Endodermal cell (in vitro differentiated cells): ENCODE measurements around the gene MAPT. TPM values are rescaled to one million over a fixed set of nuclear protein-coding genes. Genes with fewer than 3 reads are reported as not detected.

Source experiments
- DNase-seq: peaks from one replicate; pipeline ENCODE4 v3.0.0-alpha.2; 2017
- H3K27ac ChIP-seq: 2 replicates; pipeline ENCODE4 v1.5.1; 2013; ENCODE audit warnings: mild to moderate bottlenecking, low read depth, low read length, moderate library complexity
- H3K27me3 ChIP-seq: 2 replicates; pipeline ENCODE4 v1.6.1; 2013; ENCODE audit warnings: mild to moderate bottlenecking, low read length, moderate library complexity; ENCODE audit not compliant: insufficient read depth, control insufficient read depth, poor library complexity, severe bottlenecking
- H3K36me3 ChIP-seq: 2 replicates; pipeline ENCODE4 v1.7.0; 2013; ENCODE audit warnings: mild to moderate bottlenecking, low read length, moderate library complexity; ENCODE audit not compliant: control insufficient read depth, insufficient read depth
- H3K4me1 ChIP-seq: one replicate; pipeline ENCODE4 v1.7.0; 2013; ENCODE audit warnings: low read length; ENCODE audit not compliant: control insufficient read depth, insufficient read depth
- H3K4me3 ChIP-seq: 2 replicates; pipeline ENCODE4 v1.5.1; 2013; ENCODE audit warnings: mild to moderate bottlenecking, low read length, moderate library complexity
- H3K9ac ChIP-seq: 2 replicates; pipeline ENCODE4 v1.6.1; 2013; ENCODE audit warnings: mild to moderate bottlenecking, low read length, moderate library complexity; ENCODE audit not compliant: poor library complexity, severe bottlenecking; ENCODE audit errors: extremely low read depth
- H3K9me3 ChIP-seq: 2 replicates; pipeline ENCODE4 v1.6.1; 2013; ENCODE audit warnings: mild to moderate bottlenecking, low read length, moderate library complexity; ENCODE audit not compliant: control insufficient read depth
- H3K27ac Mint-ChIP-seq: 2 replicates; pipeline ENCODE4 v1.8.0; 2020; ENCODE audit warnings: mixed read lengths
- H3K27me3 Mint-ChIP-seq: 2 replicates; pipeline ENCODE4 v1.8.0; 2021; ENCODE audit warnings: mild to moderate bottlenecking, mixed read lengths; ENCODE audit not compliant: insufficient read depth
- H3K36me3 Mint-ChIP-seq: 2 replicates; pipeline ENCODE4 v1.8.0; 2020; ENCODE audit warnings: low read depth, mixed read lengths
- H3K4me1 Mint-ChIP-seq: 2 replicates; pipeline ENCODE4 v1.8.0; 2020; ENCODE audit warnings: mixed read lengths
- H3K4me3 Mint-ChIP-seq: 2 replicates; pipeline ENCODE4 v1.8.0; 2020; ENCODE audit warnings: mild to moderate bottlenecking, moderate library complexity, mixed read lengths
- H3K9me3 Mint-ChIP-seq: 2 replicates; pipeline ENCODE4 v1.8.0; 2020; ENCODE audit warnings: mild to moderate bottlenecking, mixed read lengths
- WGBS, 2 experiments: methylation state at CpG; one replicate each; pipeline versions ENCODE4 v1.1.5 to v1.1.7; 2013; ENCODE audit warnings: missing lambda C conversion rate in 2 of 2, mixed read lengths in 1 of 2; ENCODE audit not compliant: insufficient coverage in 1 of 2, insufficient read length in 1 of 2; 5-methylcytosine and 5-hydroxymethylcytosine counted together
- total RNA-seq, 2 donors: library from RNA; stranded (reverse); fragmentation: NEBNext Ultra II Directional in 1 of 2; extraction: Animal tissue kit (Norgen Biotek cat#: 25700) in 1 of 2; gene quantifications; 2 replicates in 1 of 2; 3 replicates in 1 of 2; pipeline ENCODE4 v1.2.1, GENCODE V29; 2021
- TF ChIP-seq, protein P1 (sequence below): fragments of 200-600 bp; sonication (generic); conservative IDR thresholded peaks from 2 replicates; pipeline ENCODE4 v1.5.0; 2021; ENCODE audit warnings: antibody characterized with exemption, mild to moderate bottlenecking

MAPT gene
- total RNA-seq, 2 donors from 2014 or later: 0.69 to 0.73 TPM

DNA sequence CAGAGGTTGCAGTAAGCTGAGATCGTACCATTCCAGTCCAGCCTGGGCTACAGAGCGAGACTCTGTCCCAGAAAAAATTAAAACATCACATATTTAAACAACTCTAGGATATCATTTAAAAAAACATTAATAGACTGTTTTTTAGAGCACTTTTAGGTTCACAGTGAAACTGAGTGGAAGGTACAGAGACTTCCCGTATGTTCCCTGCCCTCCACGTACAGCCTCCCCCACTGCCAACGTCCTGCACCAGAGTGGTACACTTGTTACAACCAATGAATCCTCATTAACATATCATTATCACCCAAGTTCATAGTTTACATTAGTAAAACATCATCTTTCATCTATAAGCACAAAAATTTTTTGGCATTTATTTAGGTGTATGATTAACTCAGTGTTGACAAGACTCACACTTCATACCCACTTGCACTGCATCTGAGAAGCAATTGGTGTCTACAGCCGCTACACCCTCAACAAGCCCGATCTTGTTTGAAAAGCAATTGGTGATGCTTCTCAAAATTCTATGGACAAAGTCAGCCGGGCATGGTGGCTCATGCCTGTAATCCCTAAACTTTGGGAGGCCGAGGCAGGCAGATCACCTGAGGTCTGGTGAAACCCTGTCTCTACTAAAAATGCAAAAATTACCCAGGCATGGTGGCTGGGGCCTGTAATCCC is 64.8 kb downstream of the MAPT start:
- no peak overlapping the region for H3K4me3 ChIP-seq
- H3K27me3 ChIP-seq: no peaks in the 10 kb centered on the region
- no peak overlapping the region for H3K4me3 Mint-ChIP-seq
- H3K9ac ChIP-seq: no peak overlapping the region
- no peaks in the 10 kb centered on the region for H3K27me3 Mint-ChIP-seq
- H3K36me3 ChIP-seq: no peaks in the 10 kb centered on the region
- DNase-seq: no peak
- no peaks in the 10 kb centered on the region for H3K4me1 Mint-ChIP-seq
- H3K27ac ChIP-seq: no peak overlapping the region
- H3K27ac Mint-ChIP-seq: no peak overlapping the region
- no peaks in the 10 kb centered on the region for H3K9me3 ChIP-seq
- WGBS, 2 experiments: 89 to 92% methylated on average over 7 to 9 of the region's 9 CpGs
- TF ChIP-seq, protein P1, sequence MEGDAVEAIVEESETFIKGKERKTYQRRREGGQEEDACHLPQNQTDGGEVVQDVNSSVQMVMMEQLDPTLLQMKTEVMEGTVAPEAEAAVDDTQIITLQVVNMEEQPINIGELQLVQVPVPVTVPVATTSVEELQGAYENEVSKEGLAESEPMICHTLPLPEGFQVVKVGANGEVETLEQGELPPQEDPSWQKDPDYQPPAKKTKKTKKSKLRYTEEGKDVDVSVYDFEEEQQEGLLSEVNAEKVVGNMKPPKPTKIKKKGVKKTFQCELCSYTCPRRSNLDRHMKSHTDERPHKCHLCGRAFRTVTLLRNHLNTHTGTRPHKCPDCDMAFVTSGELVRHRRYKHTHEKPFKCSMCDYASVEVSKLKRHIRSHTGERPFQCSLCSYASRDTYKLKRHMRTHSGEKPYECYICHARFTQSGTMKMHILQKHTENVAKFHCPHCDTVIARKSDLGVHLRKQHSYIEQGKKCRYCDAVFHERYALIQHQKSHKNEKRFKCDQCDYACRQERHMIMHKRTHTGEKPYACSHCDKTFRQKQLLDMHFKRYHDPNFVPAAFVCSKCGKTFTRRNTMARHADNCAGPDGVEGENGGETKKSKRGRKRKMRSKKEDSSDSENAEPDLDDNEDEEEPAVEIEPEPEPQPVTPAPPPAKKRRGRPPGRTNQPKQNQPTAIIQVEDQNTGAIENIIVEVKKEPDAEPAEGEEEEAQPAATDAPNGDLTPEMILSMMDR: no peak
- no peaks in the 10 kb centered on the region for H3K36me3 Mint-ChIP-seq
- no peaks in the 10 kb centered on the region for H3K9me3 Mint-ChIP-seq
- no peaks in the 10 kb centered on the region for H3K4me1 ChIP-seq

DNA sequence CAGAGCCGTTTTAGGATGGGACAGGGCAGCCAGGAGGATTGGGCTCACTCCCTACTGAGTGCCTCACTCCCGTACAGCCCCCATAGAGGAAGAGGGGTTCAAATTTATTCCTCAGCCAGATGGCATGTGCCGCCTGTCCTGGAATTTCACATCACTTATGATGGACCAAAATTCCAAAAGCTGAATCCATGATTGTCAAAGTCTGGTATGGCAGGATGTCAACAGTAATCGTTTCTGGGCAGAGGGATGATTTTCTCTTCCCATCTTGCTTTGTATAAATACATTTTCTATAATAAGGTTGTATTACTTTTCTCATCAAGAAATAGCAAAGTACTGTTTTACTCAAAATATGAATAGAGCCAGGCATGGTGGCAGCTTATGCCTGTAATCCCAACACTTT is 66.0 kb downstream of the MAPT start:
- no peaks in the 10 kb centered on the region for H3K36me3 Mint-ChIP-seq
- H3K4me3 ChIP-seq: no peak overlapping the region
- no peaks in the 10 kb centered on the region for H3K4me1 ChIP-seq
- H3K27me3 Mint-ChIP-seq: no peaks in the 10 kb centered on the region
- H3K27me3 ChIP-seq: no peaks in the 10 kb centered on the region
- TF ChIP-seq, protein P1: no peak
- no peak overlapping the region for H3K4me3 Mint-ChIP-seq
- H3K9me3 ChIP-seq: no peaks in the 10 kb centered on the region
- no peak overlapping the region for H3K27ac Mint-ChIP-seq
- no peak for DNase-seq
- H3K9ac ChIP-seq: no peak overlapping the region
- 91 to 100% methylated on average over 3 of the region's 4 CpGs for WGBS, 2 experiments
- H3K4me1 Mint-ChIP-seq: no peaks in the 10 kb centered on the region
- H3K36me3 ChIP-seq: no peaks in the 10 kb centered on the region
- no peak overlapping the region for H3K27ac ChIP-seq
- no peaks in the 10 kb centered on the region for H3K9me3 Mint-ChIP-seq

DNA sequence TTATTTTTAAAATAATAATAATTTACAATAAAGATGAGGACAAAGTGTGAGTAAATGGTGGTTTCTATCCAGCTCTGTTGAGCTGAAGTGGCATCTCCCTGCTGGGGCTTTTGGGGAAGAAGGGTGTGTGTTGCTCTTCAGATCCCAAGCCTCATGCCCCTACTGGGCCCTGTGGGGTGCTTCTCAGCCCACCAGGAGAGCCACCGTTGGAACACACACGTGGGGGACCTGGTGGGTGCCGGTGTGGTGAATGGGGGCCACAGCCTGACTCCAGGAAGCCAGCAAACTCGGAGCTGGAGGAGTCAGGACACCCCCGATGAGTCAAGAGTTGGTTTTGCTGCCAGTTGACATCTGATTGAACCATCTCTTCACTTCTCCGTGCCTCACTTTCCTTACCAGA is 66.9 kb downstream of the MAPT start:
- no peak for DNase-seq
- Histone ChIP-seq H3K9me3 (no peaks in the 10 kb centered on the region), H3K27ac (no peak overlapping the region), H3K4me1 (no peaks in the 10 kb centered on the region), H3K36me3 (no peaks in the 10 kb centered on the region), H3K9ac (no peak overlapping the region), H3K4me3 (no peak overlapping the region), H3K27me3 (no peaks in the 10 kb centered on the region)
- H3K27ac Mint-ChIP-seq: no peak overlapping the region
- TF ChIP-seq, protein P1: no peak
- no peaks in the 10 kb centered on the region for H3K9me3 Mint-ChIP-seq
- 78 to 95% methylated on average over 4 to 6 of the region's 6 CpGs for WGBS, 2 experiments
- H3K4me3 Mint-ChIP-seq: no peak overlapping the region
- no peaks in the 10 kb centered on the region for H3K4me1 Mint-ChIP-seq
- no peaks in the 10 kb centered on the region for H3K36me3 Mint-ChIP-seq
- peaks cover 4% of the 10 kb centered on the region for H3K27me3 Mint-ChIP-seq
